Keratinocyte (primary cell): ENCODE results near the gene SLC35E3.

Experiments
- CTCF ChIP-seq, 3 experiments: IDR thresholded peaks in 1 of 3; conservative IDR thresholded peaks in 1 of 3; optimal IDR thresholded peaks in 1 of 3; 2 replicates in 2 of 3; 3 replicates in 1 of 3; pipeline versions ENCODE3 to v1.5.1; 2011; ENCODE audit warnings: low read length in 3 of 3, mild to moderate bottlenecking in 3 of 3, moderate library complexity in 2 of 3, control low read depth in 1 of 3, inconsistent platforms in 1 of 3; ENCODE audit not compliant: insufficient read depth in 2 of 3; ENCODE audit errors: extremely low read depth in 1 of 3
- EZH2 ChIP-seq: IDR thresholded peaks from one replicate; pipeline ENCODE4 v1.6.1; 2012; ENCODE audit warnings: inconsistent platforms, mild to moderate bottlenecking, low read length, moderate library complexity

GRCh38 chr12:68765696-68766095, 19.7 kb downstream of the SLC35E3 start:
- TF ChIP-seq EZH2 (no peak), CTCF (optimal IDR thresholded peaks at IDR 0.05 in 1 of 3, IDR thresholded peaks at IDR 0.05 in 1 of 3, conservative IDR thresholded peaks at IDR 0.05 in 1 of 3; ENCODE audit: extremely low read depth in 1 of 3, insufficient read depth in 2 of 3, low read length in 3 of 3) (no peak)
